A549 (cell line): ENCODE results near the gene MBD3L5.
"Not testable (repeated sequence)": the region's sequence is repeated elsewhere in the genome, so short reads cannot be mapped to it uniquely, and the experiment has no call there.

Experiments
- EP300 ChIP-seq, 2 experiments: fragments of >200 bp; sonication (Bioruptor Twin); formaldehyde crosslinking; IDR thresholded peaks; 2 replicates in 1 of 2; 3 replicates in 1 of 2; pipeline ENCODE4 v1.6.1; 2016 to 2017
- JUNB ChIP-seq: fragments of >200 bp; sonication (Bioruptor Twin); formaldehyde crosslinking; IDR thresholded peaks from 2 replicates; pipeline ENCODE4 v1.6.1; 2016
- MYC ChIP-seq: IDR thresholded peaks from 2 replicates; pipeline ENCODE4 v1.6.1; 2012; ENCODE audit warnings: mild to moderate bottlenecking, inconsistent platforms, low read length, improper control_type of control experiment, borderline replicate concordance
- NPAS2 ChIP-seq: fragments of 250-450 bp; sonication (Bioruptor Pico); IDR thresholded peaks from 2 replicates; pipeline ENCODE4 v1.8.0; 2022; ENCODE audit warnings: mild to moderate bottlenecking, moderate library complexity, borderline replicate concordance
- POLR2A ChIP-seq: IDR thresholded peaks from 2 replicates; pipeline ENCODE4 v1.6.1; 2012; ENCODE audit warnings: mild to moderate bottlenecking, low read length
- RAD21 ChIP-seq, 2 experiments: fragments of >200 bp in 1 of 2; sonication (Bioruptor Twin) in 1 of 2; formaldehyde crosslinking in 1 of 2; IDR thresholded peaks in 1 of 2; conservative IDR thresholded peaks in 1 of 2; 2 replicates in 1 of 2; 3 replicates in 1 of 2; pipeline ENCODE4 v1.6.1; 2012 to 2018; ENCODE audit warnings: inconsistent platforms in 1 of 2
- RFX5 ChIP-seq: fragments of 450-650 bp; IDR thresholded peaks from 2 replicates; pipeline ENCODE4 v1.7.1; 2014; ENCODE audit warnings: antibody characterized with exemption, mild to moderate bottlenecking, moderate library complexity
- TF ChIP-seq, protein P1 (sequence below): fragments of >200 bp; sonication (Bioruptor Twin); formaldehyde crosslinking; IDR thresholded peaks from 3 replicates; pipeline ENCODE4 v1.5.1; 2016
- TF ChIP-seq, protein P2 (sequence below): fragments of 150-350 bp; IDR thresholded peaks from 2 replicates; pipeline ENCODE4 v1.6.1; 2014; ENCODE audit warnings: low read depth, mild to moderate bottlenecking, low read length
- TF ChIP-seq, protein P3 (sequence below): IDR thresholded peaks from 2 replicates; pipeline ENCODE4 v1.6.1; 2012
- TF ChIP-seq, protein P4 (sequence below): fragments of 250-450 bp; sonication (Bioruptor Pico); IDR thresholded peaks from 2 replicates; pipeline ENCODE4 v1.5.0; 2021; ENCODE audit warnings: mild to moderate bottlenecking, moderate library complexity, borderline replicate concordance
- TF ChIP-seq, protein P5 (sequence below): IDR thresholded peaks from 2 replicates; pipeline ENCODE4 v1.6.1; 2012; ENCODE audit warnings: low read depth, borderline replicate concordance

DNA sequence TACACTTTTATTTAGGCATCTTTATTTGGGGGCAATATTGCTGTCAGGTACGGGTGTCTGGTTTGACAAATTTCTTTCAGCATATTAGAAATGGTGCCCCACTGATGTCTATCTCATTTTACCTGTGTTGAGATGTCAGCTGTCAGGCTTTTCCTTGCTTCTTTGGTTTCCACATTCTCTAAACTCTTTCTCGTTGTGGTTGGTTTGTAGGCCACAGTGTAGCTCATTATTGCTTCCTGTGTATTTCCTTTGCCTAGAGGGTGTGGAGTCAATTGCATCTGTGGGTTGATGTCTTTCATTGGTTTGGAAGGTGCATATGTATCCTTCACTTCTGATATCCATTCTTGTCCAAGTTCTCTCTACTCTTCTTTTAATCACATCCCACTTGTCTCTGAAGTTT is 29.6 kb downstream of the MBD3L5 start:
- TF ChIP-seq, protein P1, sequence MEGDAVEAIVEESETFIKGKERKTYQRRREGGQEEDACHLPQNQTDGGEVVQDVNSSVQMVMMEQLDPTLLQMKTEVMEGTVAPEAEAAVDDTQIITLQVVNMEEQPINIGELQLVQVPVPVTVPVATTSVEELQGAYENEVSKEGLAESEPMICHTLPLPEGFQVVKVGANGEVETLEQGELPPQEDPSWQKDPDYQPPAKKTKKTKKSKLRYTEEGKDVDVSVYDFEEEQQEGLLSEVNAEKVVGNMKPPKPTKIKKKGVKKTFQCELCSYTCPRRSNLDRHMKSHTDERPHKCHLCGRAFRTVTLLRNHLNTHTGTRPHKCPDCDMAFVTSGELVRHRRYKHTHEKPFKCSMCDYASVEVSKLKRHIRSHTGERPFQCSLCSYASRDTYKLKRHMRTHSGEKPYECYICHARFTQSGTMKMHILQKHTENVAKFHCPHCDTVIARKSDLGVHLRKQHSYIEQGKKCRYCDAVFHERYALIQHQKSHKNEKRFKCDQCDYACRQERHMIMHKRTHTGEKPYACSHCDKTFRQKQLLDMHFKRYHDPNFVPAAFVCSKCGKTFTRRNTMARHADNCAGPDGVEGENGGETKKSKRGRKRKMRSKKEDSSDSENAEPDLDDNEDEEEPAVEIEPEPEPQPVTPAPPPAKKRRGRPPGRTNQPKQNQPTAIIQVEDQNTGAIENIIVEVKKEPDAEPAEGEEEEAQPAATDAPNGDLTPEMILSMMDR, result not testable (repeated sequence)
- not testable (repeated sequence) for TF ChIP-seq JUNB; NPAS2 (CRISPR knock-in tag); POLR2A; RFX5; MYC; RAD21 (conservative IDR thresholded peaks at IDR 0.05 in 1 of 2, IDR thresholded peaks at IDR 0.05 in 1 of 2); EP300 (IDR thresholded peaks at IDR 0.05)
- TF ChIP-seq, protein P2, sequence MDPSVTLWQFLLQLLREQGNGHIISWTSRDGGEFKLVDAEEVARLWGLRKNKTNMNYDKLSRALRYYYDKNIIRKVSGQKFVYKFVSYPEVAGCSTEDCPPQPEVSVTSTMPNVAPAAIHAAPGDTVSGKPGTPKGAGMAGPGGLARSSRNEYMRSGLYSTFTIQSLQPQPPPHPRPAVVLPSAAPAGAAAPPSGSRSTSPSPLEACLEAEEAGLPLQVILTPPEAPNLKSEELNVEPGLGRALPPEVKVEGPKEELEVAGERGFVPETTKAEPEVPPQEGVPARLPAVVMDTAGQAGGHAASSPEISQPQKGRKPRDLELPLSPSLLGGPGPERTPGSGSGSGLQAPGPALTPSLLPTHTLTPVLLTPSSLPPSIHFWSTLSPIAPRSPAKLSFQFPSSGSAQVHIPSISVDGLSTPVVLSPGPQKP, result not testable (repeated sequence)
- TF ChIP-seq, protein P3, sequence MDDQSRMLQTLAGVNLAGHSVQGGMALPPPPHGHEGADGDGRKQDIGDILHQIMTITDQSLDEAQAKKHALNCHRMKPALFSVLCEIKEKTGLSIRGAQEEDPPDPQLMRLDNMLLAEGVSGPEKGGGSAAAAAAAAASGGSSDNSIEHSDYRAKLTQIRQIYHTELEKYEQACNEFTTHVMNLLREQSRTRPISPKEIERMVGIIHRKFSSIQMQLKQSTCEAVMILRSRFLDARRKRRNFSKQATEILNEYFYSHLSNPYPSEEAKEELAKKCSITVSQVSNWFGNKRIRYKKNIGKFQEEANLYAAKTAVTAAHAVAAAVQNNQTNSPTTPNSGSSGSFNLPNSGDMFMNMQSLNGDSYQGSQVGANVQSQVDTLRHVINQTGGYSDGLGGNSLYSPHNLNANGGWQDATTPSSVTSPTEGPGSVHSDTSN, result not testable (repeated sequence)
- TF ChIP-seq, protein P4, sequence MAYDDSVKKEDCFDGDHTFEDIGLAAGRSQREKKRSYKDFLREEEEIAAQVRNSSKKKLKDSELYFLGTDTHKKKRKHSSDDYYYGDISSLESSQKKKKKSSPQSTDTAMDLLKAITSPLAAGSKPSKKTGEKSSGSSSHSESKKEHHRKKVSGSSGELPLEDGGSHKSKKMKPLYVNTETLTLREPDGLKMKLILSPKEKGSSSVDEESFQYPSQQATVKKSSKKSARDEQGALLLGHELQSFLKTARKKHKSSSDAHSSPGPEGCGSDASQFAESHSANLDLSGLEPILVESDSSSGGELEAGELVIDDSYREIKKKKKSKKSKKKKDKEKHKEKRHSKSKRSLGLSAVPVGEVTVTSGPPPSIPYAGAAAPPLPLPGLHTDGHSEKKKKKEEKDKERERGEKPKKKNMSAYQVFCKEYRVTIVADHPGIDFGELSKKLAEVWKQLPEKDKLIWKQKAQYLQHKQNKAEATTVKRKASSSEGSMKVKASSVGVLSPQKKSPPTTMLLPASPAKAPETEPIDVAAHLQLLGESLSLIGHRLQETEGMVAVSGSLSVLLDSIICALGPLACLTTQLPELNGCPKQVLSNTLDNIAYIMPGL (CRISPR knock-in tag), result not testable (repeated sequence)
- TF ChIP-seq, protein P5, sequence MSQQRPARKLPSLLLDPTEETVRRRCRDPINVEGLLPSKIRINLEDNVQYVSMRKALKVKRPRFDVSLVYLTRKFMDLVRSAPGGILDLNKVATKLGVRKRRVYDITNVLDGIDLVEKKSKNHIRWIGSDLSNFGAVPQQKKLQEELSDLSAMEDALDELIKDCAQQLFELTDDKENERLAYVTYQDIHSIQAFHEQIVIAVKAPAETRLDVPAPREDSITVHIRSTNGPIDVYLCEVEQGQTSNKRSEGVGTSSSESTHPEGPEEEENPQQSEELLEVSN, result not testable (repeated sequence)
